ENCODE results near the gene CCDC196.

GRCh38 chr14:66541627-66542026, 55.5 kb downstream of the CCDC196 start:
- TF ChIP-seq CTCF (conservative IDR thresholded peaks at IDR 0.05) (no peak), EZH2 (IDR thresholded peaks at IDR 0.05; ENCODE audit: low read depth) (no peak)
